ENCODE measurements around the gene ARID1B. TPM values are rescaled to one million over a fixed set of nuclear protein-coding genes. Genes with fewer than 3 reads are reported as not detected.

ARID1B gene
- total RNA-seq (10 to 100 TPM; 34.9 to 49.0 TPM), polyA plus RNA-seq (10 to 100 TPM in 1 of 2 donors, 1 to 10 TPM in 1; 7.0 to 13.5 TPM)

DNA sequence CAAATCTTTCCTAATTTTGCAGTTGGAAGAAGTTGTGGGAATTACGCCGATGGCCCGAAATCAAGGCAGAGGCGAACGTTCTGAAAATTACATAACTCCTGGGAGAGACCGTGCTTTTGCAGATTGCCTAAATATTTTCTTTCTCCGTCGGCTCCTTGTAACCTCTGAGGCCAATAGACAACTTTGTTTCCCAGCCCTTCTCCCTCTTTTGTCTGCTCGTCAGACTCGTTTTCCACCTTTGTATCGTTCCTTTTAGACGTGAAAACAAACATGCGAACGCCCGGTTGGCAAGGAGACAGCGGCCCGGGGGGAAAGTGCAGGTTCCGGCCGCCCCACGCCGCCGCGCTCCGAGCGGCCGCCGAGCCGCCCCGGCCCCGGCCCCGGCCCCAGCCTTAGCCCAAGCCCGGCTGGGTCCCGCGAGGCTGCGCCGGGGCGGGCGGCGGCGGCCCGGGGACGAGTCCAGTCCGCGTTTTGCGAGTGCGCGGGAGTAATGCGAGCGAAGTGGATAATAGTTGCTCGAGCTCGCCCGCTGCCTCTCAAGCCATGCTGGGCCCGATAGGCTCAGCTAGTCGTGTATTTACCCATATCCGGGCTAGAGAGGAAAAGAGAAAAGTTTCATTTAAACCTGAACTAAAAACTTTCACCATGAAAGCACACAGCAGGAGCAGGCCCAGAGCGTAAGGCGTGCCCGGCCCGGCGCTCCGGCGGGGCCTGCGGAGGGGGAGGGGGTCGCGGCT lies at the start of gene ARID1B:
Gene ARID1B, plus strand, starts transcription at position 539 of the 737 bp plus-strand sequence. CDS start 303 bp downstream, outside the sequence.
- peaks cover 1 to 27% (median 16%) of the 10 kb centered on the region in 4 donors for H3K4me1 ChIP-seq (ENCODE audit: control insufficient read depth in 4 of 4, insufficient read depth in 4 of 4, low read length in 3 of 4)
- 1% methylated on average over 65 of the region's 65 CpGs for WGBS

GRCh38 chr6:156727715-156728385 lies 49.3 kb upstream of the ARID1B start:
- H3K27ac ChIP-seq (ENCODE audit: low read depth in 1 of 2, low read length in 2 of 2): no peak overlapping the region
- no peaks in the 10 kb centered on the region for H3K36me3 ChIP-seq (ENCODE audit: control insufficient read depth in 4 of 4, insufficient read depth in 3 of 4, low read depth in 1 of 4, low read length in 3 of 4)
- WGBS: 82% methylated on average over 5 of the region's 5 CpGs
- H3K27me3 ChIP-seq (ENCODE audit: control insufficient read depth in 4 of 4, insufficient read depth in 4 of 4, low read length in 3 of 4): no peaks in the 10 kb centered on the region
- no peak overlapping the region for H3K4me3 ChIP-seq (ENCODE audit: low read depth in 1 of 3, low read length in 3 of 3)
- no peak for DNase-seq (ENCODE audit: low spot score)
- no peaks in the 10 kb centered on the region for H3K9me3 ChIP-seq (ENCODE audit: control insufficient read depth in 4 of 4, low read length in 3 of 4)
- H3K9ac ChIP-seq (ENCODE audit: low read depth in 1 of 2, low read length in 2 of 2): no peak overlapping the region
- H3K4me1 ChIP-seq (ENCODE audit: control insufficient read depth in 4 of 4, insufficient read depth in 4 of 4, low read length in 3 of 4): no peaks in the 10 kb centered on the region
- no peak for TF ChIP-seq GABPA (IDR thresholded peaks at IDR 0.05 in 1 of 2, conservative IDR thresholded peaks at IDR 0.05 in 1 of 2)
- no peak for TF ChIP-seq FOXA2 (IDR thresholded peaks at IDR 0.05)
- TF ChIP-seq, protein P1, sequence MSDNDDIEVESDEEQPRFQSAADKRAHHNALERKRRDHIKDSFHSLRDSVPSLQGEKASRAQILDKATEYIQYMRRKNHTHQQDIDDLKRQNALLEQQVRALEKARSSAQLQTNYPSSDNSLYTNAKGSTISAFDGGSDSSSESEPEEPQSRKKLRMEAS (IDR thresholded peaks at IDR 0.05): no peak
- TF ChIP-seq TAF1 (conservative IDR thresholded peaks at IDR 0.05): no peak
- TF ChIP-seq SP1 (IDR thresholded peaks at IDR 0.05): no peak
- no peak for TF ChIP-seq NR2F2 (IDR thresholded peaks at IDR 0.05)
- no peak for TF ChIP-seq HNF4A (conservative IDR thresholded peaks at IDR 0.05)
- no peak for TF ChIP-seq FOXA1 (IDR thresholded peaks at IDR 0.05)
- TF ChIP-seq EGR1 (IDR thresholded peaks at IDR 0.05; ENCODE audit: low read depth in 2 of 2): no peak
- TF ChIP-seq CTCF (IDR thresholded peaks at IDR 0.05; ENCODE audit: low read depth, low read length, missing input control): no peak

More for the DNA sequence above, at the start of gene ARID1B:
- peak within 1 kb of the TSS; percentile 77 to 90 for H3K9ac ChIP-seq (ENCODE audit: low read depth in 1 of 2, low read length in 2 of 2)
- no peaks in the 10 kb centered on the region for H3K27me3 ChIP-seq (ENCODE audit: control insufficient read depth in 4 of 4, insufficient read depth in 4 of 4, low read length in 3 of 4)
- H3K4me3 ChIP-seq (ENCODE audit: low read depth in 1 of 3, low read length in 3 of 3): peak within 1 kb of the TSS; percentile 77 to 99 (median 88)
- peak; percentile 83 for DNase-seq (ENCODE audit: low spot score)
- TF ChIP-seq YY1 (IDR thresholded peaks at IDR 0.05): peak; percentile 5
- no peak for TF ChIP-seq ZBTB33 (IDR thresholded peaks at IDR 0.05)
- TF ChIP-seq REST (IDR thresholded peaks at IDR 0.05): no peak
- TF ChIP-seq RAD21 (IDR thresholded peaks at IDR 0.05): peak in 1 of 2 donors; percentile 30
- peak in 1 of 2 donors; percentile 25 for TF ChIP-seq RXRA (IDR thresholded peaks at IDR 0.05)
- TF ChIP-seq HNF4A (conservative IDR thresholded peaks at IDR 0.05): peak in 1 of 2 donors; percentile 21
- TF ChIP-seq TAF1 (conservative IDR thresholded peaks at IDR 0.05): peak; percentile 35
- no peaks in the 10 kb centered on the region for H3K9me3 ChIP-seq (ENCODE audit: control insufficient read depth in 4 of 4, low read length in 3 of 4)
- no peaks in the 10 kb centered on the region for H3K36me3 ChIP-seq (ENCODE audit: control insufficient read depth in 4 of 4, insufficient read depth in 3 of 4, low read depth in 1 of 4, low read length in 3 of 4)
- peak within 1 kb of the TSS; percentile 98 for H3K27ac ChIP-seq (ENCODE audit: low read depth in 1 of 2, low read length in 2 of 2)

Measured in liver (tissue), 9 donors.